D341Med (cell line): ENCODE results near the gene YY1AP1.
A peak's percentile ranks its signal among the peaks of the same experiment; 100 is the strongest.
"Not testable (repeated sequence)": the region's sequence is repeated elsewhere in the genome, so short reads cannot be mapped to it uniquely, and the experiment has no call there.

ENCODE experiments used
- DNase-seq: peaks from one replicate; pipeline ENCODE4 v3.0.0; 2012; ENCODE audit warnings: low spot score

The YY1AP1 gene

DNA sequence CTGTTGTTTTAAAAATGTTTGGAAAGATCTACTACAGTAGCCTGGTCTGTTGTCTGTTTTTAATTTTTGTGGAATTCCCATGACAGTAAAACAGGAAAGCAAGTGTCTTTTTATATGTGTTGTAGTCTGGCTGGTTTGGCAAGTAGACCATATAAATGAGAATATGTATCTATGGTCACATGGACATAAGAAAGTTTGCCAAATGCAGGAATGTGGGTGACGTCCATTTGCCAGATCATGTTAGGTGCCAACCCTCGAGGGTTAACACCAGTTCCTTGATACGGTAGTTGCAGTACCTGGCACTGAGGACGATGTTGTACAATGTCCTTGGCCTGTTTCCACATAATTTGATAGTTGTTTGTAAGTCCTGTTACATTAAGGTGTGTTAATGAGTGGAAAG lies 6.5 kb upstream of the YY1AP1 start:
- no peak for DNase-seq

- DNase-seq: no peak
Measured at GRCh38 chr1:155694167-155694566, 5.6 kb upstream of the YY1AP1 start.

GRCh38 chr1:155691992-155692528 lies 3.5 kb upstream of the YY1AP1 start:
- DNase-seq: peak; percentile 35

- not testable (repeated sequence) for DNase-seq
Measured at GRCh38 chr1:155689081-155689607, 570 bp upstream of the YY1AP1 start, which contains the start of gene DAP3. Gene DAP3 (plus strand): TSS chr1:155689091. CDS start chr1:155709780, 20,689 bp downstream.

- DNase-seq: not testable (repeated sequence)
Measured at GRCh38 chr1:155687705-155688323, 760 bp downstream of the YY1AP1 start.

DNA sequence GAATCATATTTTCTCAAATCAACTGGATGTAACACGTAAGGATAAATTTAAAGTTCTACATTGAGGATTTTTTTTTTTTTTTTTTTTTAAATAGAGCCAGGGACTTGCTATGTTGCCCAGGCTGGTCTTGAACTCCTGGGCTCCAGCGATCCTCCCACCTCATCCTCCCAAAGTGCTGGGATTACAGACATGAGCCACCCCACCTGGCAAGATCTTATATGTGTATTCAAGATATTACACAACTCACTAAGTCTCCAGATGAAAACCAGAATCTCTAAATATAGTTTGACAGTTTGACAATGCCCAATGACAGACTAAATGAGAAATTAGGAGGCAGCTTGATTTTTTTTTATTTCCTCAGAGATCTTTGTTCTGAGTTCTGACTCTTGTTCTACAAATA lies 6.8 kb downstream of the YY1AP1 start:
- no peak for DNase-seq

DNA sequence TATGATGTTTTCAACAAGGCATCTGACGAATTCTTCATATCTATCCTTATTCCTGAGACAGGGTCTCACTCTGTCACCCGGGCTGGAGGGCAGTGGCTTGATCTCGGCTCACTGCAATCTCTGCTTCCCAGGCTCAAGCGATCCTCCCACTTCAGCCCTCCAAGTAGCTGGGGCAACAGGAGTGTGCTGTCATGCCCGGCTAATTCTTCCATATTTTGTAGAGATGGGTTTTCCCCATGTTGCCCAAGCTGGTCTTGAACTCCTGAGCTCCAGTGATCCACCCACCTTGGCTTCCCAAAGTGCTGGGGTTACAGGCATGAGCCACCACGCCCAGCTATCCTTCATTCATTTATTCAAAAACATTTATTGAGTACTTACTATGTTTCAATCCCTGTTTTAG lies 8.0 kb downstream of the YY1AP1 start:
- DNase-seq: no peak

- DNase-seq: not testable (repeated sequence)
Measured at GRCh38 chr1:155678992-155679391, 9.6 kb downstream of the YY1AP1 start.

- DNase-seq: no peak
Measured at GRCh38 chr1:155678027-155678426, 10.5 kb downstream of the YY1AP1 start.

- no peak for DNase-seq
Measured at GRCh38 chr1:155673003-155673402, 15.6 kb downstream of the YY1AP1 start.

GRCh38 chr1:155671750-155672149 lies 16.8 kb downstream of the YY1AP1 start:
- DNase-seq: no peak

GRCh38 chr1:155669233-155670162 lies 19.1 kb downstream of the YY1AP1 start:
- DNase-seq: no peak

DNA sequence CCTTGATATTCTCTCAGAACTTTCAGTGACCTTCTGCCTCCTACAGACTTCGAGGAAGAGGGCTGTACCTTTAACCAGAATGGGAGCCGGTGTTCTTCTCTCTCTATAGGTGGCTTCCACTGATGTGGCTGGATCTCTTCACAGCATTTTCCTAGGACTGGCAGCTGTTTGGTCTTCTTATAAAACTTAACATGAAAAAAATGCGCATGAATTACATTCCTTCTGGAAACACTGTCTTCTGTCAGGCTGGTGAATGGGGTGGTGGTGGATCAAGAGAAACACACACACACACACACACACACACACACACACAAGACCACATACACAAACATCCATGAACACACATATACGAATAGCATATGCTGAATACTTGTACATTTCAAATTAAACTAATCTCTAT lies 27.3 kb downstream of the YY1AP1 start:
- not testable (repeated sequence) for DNase-seq

GRCh38 chr1:155657463-155657862 lies 31.1 kb downstream of the YY1AP1 start:
- DNase-seq: no peak

DNA sequence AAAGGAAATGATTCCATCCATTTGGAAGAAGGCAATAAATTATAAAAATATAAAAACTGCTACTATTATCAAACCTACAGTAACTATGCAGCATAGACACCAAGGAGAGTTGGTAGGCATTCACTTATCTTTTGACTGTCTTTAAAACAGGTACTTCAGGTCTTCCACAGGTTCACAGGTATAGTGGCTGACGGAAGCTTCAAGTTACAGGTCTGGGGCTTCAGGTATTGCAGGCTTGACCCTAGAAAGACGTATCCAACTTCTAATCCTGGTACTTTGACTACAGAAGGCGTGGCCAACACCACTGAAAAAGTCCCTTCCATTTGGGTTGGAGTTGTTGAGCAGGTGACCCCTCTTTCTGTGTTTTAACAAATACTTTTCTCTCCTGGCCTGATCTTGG lies 35.6 kb downstream of the YY1AP1 start:
- DNase-seq: no peak

- no peak for DNase-seq
Measured at GRCh38 chr1:155651861-155652661, 36.5 kb downstream of the YY1AP1 start.

DNA sequence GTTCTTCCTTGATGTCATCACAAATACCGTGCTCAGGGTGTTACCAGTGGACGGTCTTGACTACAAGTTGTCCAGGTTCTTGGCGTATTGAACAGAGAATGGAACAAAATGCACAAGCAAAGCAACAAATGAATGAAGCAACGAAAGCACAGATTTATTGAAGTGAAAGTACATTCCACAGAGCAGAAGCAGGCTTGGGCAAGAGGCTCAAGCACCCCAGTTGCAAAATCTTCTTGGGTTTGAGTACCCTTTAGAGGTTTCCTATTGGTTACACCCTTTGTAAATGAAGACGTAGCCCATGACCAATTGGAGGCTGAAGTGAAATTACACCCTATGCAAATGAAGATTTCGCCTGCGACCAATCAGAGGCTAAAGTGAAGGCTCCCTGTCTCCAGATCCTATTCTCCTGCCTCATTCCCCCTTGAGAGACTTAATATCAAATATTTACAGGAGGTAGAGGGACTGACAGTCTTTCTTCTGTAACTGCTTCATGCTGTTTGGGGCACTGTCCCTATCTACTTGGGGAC lies 38.3 kb downstream of the YY1AP1 start:
- DNase-seq: no peak

- DNase-seq: no peak
Measured at GRCh38 chr1:155649676-155650075, 38.9 kb downstream of the YY1AP1 start.

DNA sequence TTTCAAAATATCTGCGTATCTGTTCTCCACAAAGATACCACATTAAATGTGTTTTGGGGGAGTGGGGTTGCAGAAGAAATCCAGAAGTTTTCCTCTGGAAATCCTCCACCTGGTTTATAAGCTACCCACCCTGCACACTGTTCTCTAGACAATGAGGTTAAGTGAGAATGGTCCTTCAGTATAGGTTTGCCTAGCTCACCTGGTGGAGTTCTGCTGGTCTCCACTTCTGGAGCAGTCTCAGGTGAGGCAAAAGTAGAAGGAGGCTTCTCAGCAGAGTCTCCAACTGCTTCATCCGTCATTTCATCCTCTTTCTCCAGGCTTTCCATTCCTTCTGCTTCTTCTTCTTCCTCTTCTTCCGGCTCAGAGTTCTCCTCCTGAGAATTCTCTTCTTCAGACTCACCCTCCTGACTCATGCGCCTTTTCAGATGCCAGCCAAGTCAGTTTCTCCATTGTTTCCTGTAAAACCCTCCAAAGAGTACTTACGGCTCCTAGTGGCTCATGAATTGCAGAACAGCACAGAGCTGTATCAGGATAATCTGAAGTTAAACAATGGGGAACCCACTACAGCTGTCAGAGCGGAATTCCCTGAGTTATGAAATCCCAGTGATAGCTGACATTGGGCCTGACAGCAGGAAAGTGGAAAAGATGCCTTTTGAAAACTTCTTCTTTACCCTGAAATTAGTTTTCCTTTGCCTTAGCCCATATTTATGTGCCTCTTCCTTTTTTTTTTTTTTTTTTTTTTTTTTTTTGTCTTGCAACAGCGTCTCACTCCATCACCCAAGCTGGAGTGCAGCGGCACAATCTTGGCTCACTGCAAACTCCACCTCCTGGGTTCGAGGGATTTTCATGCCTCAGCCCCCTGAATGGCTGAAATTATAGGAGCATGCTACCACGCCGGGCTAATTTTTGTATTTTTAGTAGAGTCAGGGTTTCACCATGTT lies 40.1 kb downstream of the YY1AP1 start:
- DNase-seq: peak; percentile 53

DNA sequence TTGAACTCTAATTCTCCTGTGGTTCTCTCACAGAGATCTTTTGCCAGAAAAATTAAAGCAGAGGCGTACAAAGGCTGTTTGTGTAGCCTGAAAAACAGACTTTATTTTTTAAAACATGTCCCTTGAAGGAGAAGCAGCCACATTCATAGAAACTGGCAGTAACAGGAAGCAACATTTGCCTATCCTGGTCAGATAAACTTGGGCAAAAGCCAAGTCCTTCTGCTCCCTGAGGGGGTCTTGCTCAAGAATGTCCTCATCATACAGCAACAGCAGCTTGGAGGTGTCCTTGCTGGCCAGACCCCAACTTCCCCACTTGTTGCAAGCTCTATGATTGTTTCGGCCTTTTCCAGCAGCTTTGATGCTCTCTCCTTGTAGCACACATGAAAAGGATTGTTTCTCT lies 42.3 kb downstream of the YY1AP1 start:
- no peak for DNase-seq

- DNase-seq: no peak
Measured at GRCh38 chr1:155645648-155646047, 42.9 kb downstream of the YY1AP1 start.
